ENCODE measurements around the gene CDK8.

CDK8 gene

GRCh38 chr13:26412936-26413716, 159.2 kb downstream of the CDK8 start:
- no peak overlapping the region for H3K4me3 ChIP-seq (ENCODE audit: low read length)
- no peak for TF ChIP-seq CTCF (IDR thresholded peaks at IDR 0.05; ENCODE audit: insufficient read depth, low read depth, low read length, missing control alignments)
- no peak for DNase-seq (ENCODE audit: low read depth)

- no peak for TF ChIP-seq CTCF (IDR thresholded peaks at IDR 0.05; ENCODE audit: insufficient read depth, low read depth, low read length, missing control alignments)
- no peak for DNase-seq (ENCODE audit: low read depth)
- H3K4me3 ChIP-seq (ENCODE audit: low read length): no peak overlapping the region
Observed at GRCh38 chr13:26420282-26420960, 166.5 kb downstream of the CDK8 start.

- DNase-seq (ENCODE audit: low read depth): no peak
- no peak for TF ChIP-seq CTCF (IDR thresholded peaks at IDR 0.05; ENCODE audit: insufficient read depth, low read depth, low read length, missing control alignments)
- no peak overlapping the region for H3K4me3 ChIP-seq (ENCODE audit: low read length)
Observed at GRCh38 chr13:26422036-26422435, 168.1 kb downstream of the CDK8 start.

GRCh38 chr13:26423629-26424028, 169.7 kb downstream of the CDK8 start:
- TF ChIP-seq CTCF (IDR thresholded peaks at IDR 0.05; ENCODE audit: insufficient read depth, low read depth, low read length, missing control alignments): no peak
- DNase-seq (ENCODE audit: low read depth): no peak
- H3K4me3 ChIP-seq (ENCODE audit: low read length): no peak overlapping the region

GRCh38 chr13:26424181-26424580, 170.3 kb downstream of the CDK8 start:
- DNase-seq (ENCODE audit: low read depth): no peak
- no peak overlapping the region for H3K4me3 ChIP-seq (ENCODE audit: low read length)
- no peak for TF ChIP-seq CTCF (IDR thresholded peaks at IDR 0.05; ENCODE audit: insufficient read depth, low read depth, low read length, missing control alignments)

- H3K4me3 ChIP-seq (ENCODE audit: low read length): no peak overlapping the region
- DNase-seq (ENCODE audit: low read depth): peak; percentile 20
- TF ChIP-seq CTCF (IDR thresholded peaks at IDR 0.05; ENCODE audit: insufficient read depth, low read depth, low read length, missing control alignments): no peak
Observed at GRCh38 chr13:26425443-26426358, 171.8 kb downstream of the CDK8 start.

Measured in epithelial cell of esophagus (primary cell).